AG04450 (cell line): ENCODE results near the gene ASCL1. TPM values are rescaled to one million over a fixed set of nuclear protein-coding genes. Genes with fewer than 3 reads are reported as not detected.

Experiments used
- CTCF ChIA-PET: fragments of 300-600, 350-600 bp; formaldehyde crosslinking; extraction: SDS; loops from one replicate; lab custom pipeline; 2022; ENCODE audit warnings: antibody characterized with exemption, inconsistent platforms; lab: Charles Lee
- POLR2A ChIA-PET: fragments of 350-600 bp; formaldehyde crosslinking; extraction: SDS; loops from one replicate; lab custom pipeline; 2021; ENCODE audit warnings: antibody characterized with exemption, inconsistent platforms; lab: Yijun Ruan, JAX
- DNase-seq: peaks from one replicate; pipeline ENCODE4 v3.0.0-alpha.2; 2011; ENCODE audit warnings: low read depth, low spot score
- H3K27ac ChIP-seq: one replicate; pipeline ENCODE4 v1.5.1; 2012; ENCODE audit warnings: low read depth, low read length, control low read depth
- H3K27me3 ChIP-seq: one replicate; pipeline ENCODE4 v1.6.0; 2012; ENCODE audit warnings: low read length; ENCODE audit not compliant: control insufficient read depth, insufficient read depth
- H3K4me3 ChIP-seq: 2 replicates; pipeline ENCODE4 v1.5.1; 2011; ENCODE audit warnings: mild to moderate bottlenecking, low read depth, low read length, control low read depth
- H3K9me3 ChIP-seq: 2 replicates; pipeline ENCODE4 v1.5.1; 2012; ENCODE audit warnings: low read length; ENCODE audit not compliant: control insufficient read depth, insufficient read depth
- polyA plus RNA-seq: library from polyadenylated mRNA; depleted of rRNA; stranded (reverse); fragments of >200 nt; gene quantifications from 2 replicates; pipeline ENCODE4 v1.2.3, GENCODE V29; 2011
- TF ChIP-seq, protein P1 (sequence below): IDR thresholded peaks from 2 replicates; pipeline ENCODE4 v1.5.1; 2011; ENCODE audit warnings: low read depth, low read length, control low read depth, inconsistent platforms

ASCL1 gene
- polyA plus RNA-seq, 1 experiment = not detected

- Histone ChIP-seq H3K4me3 (no peak overlapping the region), H3K9me3 (no peaks in the 10 kb centered on the region), H3K27ac (no peak overlapping the region), H3K27me3 (peaks cover 11% of the 10 kb centered on the region)
- ChIA-PET POLR2A (no interaction called here), CTCF (interaction anchor here (7.6 kb wide), 1 partner anchor 597 kb away, joined by 159 read pairs; no protein-coding TSS in a partner anchor)
- TF ChIP-seq, protein P1, sequence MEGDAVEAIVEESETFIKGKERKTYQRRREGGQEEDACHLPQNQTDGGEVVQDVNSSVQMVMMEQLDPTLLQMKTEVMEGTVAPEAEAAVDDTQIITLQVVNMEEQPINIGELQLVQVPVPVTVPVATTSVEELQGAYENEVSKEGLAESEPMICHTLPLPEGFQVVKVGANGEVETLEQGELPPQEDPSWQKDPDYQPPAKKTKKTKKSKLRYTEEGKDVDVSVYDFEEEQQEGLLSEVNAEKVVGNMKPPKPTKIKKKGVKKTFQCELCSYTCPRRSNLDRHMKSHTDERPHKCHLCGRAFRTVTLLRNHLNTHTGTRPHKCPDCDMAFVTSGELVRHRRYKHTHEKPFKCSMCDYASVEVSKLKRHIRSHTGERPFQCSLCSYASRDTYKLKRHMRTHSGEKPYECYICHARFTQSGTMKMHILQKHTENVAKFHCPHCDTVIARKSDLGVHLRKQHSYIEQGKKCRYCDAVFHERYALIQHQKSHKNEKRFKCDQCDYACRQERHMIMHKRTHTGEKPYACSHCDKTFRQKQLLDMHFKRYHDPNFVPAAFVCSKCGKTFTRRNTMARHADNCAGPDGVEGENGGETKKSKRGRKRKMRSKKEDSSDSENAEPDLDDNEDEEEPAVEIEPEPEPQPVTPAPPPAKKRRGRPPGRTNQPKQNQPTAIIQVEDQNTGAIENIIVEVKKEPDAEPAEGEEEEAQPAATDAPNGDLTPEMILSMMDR = no peak
- DNase-seq = no peak
Measured at GRCh38 chr12:102950950-102951619, 6.4 kb upstream of the ASCL1 start.

DNA sequence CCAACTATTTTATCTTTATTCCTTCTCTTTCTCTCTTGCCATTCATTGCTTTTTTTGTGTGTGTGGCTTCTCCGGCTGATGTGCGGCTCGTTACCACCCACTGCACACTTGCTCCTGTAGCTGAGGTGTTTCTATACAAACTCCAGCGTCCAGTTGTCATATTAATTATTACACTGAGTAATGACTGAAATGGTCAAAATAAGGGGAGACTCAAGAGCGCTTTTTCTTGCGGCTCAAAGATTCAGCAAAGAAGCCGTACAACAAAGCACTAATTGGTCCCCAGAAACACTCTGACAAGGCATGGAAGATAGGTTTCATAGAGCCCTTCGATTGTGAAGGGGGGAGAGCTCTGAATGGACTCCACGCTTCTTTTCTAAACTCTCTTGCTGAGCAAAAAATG lies 5.6 kb upstream of the ASCL1 start:
- CTCF ChIA-PET = interaction anchor here (7.6 kb wide), 1 partner anchor 597 kb away, joined by 159 read pairs; no protein-coding TSS in a partner anchor
- Histone ChIP-seq H3K4me3 (no peak overlapping the region), H3K27me3 (peaks cover 17% of the 10 kb centered on the region), H3K27ac (no peak overlapping the region), H3K9me3 (no peaks in the 10 kb centered on the region)
- DNase-seq = no peak
- POLR2A ChIA-PET = no interaction called here
- TF ChIP-seq, protein P1 = no peak

DNA sequence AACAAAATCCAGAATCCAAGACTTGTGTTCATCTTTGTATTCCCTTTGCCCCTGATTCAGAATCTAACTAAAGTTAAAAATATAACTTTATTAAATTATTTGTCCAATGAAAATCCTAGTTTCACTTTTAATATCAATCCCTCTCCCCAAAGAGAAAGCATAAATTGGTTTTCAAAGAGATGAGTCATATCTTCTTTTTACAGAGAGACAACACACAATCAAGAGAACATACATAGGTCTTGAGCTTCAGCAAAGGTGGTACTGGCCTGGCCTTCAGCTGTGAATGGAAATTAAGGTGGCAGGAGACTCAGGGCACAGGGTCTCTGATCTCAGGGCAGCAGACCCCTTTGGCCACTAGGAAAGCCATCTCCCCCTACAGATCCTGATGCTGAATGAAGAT lies 4.3 kb upstream of the ASCL1 start:
- DNase-seq = no peak
- Histone ChIP-seq H3K9me3 (no peaks in the 10 kb centered on the region), H3K27me3 (peaks cover 23% of the 10 kb centered on the region), H3K4me3 (no peak overlapping the region), H3K27ac (no peak overlapping the region)
- TF ChIP-seq, protein P1 = no peak
- POLR2A ChIA-PET = no interaction called here
- CTCF ChIA-PET = interaction anchor here (7.6 kb wide), 1 partner anchor 595 kb away, joined by 159 read pairs; no protein-coding TSS in a partner anchor

GRCh38 chr12:102954134-102954533 lies 3.3 kb upstream of the ASCL1 start:
- H3K27me3 ChIP-seq = peaks cover 31% of the 10 kb centered on the region
- TF ChIP-seq, protein P1 = no peak
- DNase-seq = no peak
- no peak overlapping the region for H3K4me3 ChIP-seq
- ChIA-PET CTCF (interaction anchor here (7.6 kb wide), 1 partner anchor 594 kb away, joined by 159 read pairs; no protein-coding TSS in a partner anchor), POLR2A (no interaction called here)
- H3K27ac ChIP-seq = no peak overlapping the region
- no peaks in the 10 kb centered on the region for H3K9me3 ChIP-seq

DNA sequence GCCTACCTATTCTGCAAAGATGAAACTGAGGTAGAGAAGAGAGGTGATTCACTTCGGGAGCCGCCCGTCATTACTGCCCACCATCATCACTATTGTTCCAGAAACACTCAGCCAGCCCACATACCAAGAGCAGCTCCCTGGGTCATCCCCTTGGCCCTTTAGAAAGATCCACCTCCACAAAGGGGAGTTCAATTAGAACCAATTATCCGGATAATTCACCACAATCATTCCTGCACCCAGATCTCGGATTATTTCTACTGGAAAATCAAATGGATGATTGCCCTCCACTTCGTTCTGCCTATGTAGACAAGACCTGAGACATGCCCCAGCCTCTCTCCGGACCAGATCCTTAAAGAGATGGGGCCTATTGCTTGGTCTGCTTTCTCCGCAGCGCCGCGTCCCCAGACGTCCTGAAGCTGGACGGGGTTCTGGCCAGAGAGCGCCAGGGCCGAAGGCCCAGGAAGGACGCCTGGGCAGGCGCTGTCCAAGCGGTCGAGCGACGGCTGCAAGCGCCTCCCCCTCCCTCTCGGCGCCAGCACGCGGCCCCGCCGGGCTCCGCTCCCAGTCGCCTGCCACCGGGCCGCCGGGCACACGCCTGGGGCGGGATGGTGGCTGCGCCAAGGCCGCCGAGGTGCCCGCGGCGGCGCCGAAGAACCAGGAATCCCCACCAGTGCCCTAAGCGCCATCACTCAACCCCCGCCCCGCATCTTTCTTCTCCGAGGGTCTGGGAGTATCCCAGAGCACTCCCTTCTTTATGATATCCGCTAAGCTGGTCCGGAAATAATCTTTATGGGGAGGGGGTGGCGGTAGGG lies 1.3 kb upstream of the ASCL1 start:
- H3K27me3 ChIP-seq = peaks cover 35% of the 10 kb centered on the region

More for the DNA sequence above, 1.3 kb upstream of the ASCL1 start:
- CTCF ChIA-PET = no interaction called here
- POLR2A ChIA-PET = no interaction called here
- no peak for DNase-seq
- TF ChIP-seq, protein P1 = no peak
- no peak overlapping the region for H3K4me3 ChIP-seq
- H3K27ac ChIP-seq = no peak overlapping the region
- H3K9me3 ChIP-seq = no peaks in the 10 kb centered on the region
